Peyer's patch (tissue), 4 donors: ENCODE data around the gene TSEN34.

Source experiments
- POLR2A ChIP-seq, 2 donors: fragments of 450-650 bp; IDR thresholded peaks; one replicate each; pipeline ENCODE4 v1.5.1; 2017; ENCODE audit warnings: antibody characterized with exemption in 2 of 2, mild to moderate bottlenecking in 2 of 2, moderate library complexity in 2 of 2
- TF ChIP-seq, protein P1 (sequence below), 6 experiments: fragments of 450-650 bp in 4 of 6; fragments of 200-600 bp in 2 of 6; sonication (generic) in 1 of 6; IDR thresholded peaks; one replicate each; pipeline ENCODE4 v1.5.1; 2017 to 2019; ENCODE audit warnings: antibody characterized with exemption in 6 of 6, mild to moderate bottlenecking in 3 of 6, moderate library complexity in 1 of 6

DNA sequence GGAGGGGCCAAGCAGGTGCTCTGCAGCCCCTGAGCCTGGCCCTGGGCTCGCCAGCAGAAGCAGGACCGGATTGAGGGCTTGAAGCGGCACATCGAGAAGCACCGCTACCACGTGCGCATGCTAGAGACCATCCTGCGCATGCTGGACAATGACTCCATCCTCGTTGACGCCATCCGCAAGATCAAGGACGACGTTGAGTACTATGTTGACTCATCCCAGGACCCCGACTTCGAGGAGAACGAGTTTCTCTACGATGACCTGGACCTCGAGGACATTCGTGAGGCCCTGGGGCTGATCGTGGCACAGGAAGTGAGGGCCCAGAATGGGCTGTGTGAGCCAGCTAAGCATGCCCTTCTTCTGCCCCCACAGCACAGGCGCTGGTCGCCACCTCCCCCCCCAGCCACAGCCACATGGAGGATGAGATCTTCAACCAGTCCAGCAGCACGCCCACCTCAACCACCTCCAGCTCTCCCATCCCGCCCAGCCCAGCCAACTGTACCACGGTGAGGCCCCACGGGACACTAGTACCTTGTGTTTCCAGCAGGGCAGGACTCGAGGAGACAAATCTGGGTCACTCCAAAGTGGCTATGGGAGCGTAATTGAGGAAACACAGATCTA is 45.5 kb upstream of the TSEN34 start:
- TF ChIP-seq, protein P1, sequence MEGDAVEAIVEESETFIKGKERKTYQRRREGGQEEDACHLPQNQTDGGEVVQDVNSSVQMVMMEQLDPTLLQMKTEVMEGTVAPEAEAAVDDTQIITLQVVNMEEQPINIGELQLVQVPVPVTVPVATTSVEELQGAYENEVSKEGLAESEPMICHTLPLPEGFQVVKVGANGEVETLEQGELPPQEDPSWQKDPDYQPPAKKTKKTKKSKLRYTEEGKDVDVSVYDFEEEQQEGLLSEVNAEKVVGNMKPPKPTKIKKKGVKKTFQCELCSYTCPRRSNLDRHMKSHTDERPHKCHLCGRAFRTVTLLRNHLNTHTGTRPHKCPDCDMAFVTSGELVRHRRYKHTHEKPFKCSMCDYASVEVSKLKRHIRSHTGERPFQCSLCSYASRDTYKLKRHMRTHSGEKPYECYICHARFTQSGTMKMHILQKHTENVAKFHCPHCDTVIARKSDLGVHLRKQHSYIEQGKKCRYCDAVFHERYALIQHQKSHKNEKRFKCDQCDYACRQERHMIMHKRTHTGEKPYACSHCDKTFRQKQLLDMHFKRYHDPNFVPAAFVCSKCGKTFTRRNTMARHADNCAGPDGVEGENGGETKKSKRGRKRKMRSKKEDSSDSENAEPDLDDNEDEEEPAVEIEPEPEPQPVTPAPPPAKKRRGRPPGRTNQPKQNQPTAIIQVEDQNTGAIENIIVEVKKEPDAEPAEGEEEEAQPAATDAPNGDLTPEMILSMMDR (IDR thresholded peaks at IDR 0.05), result no peak
- no peak for TF ChIP-seq POLR2A (IDR thresholded peaks at IDR 0.05)
